Panc1 (cell line): ENCODE data around the gene NKAIN2. TPM values are rescaled to one million over a fixed set of nuclear protein-coding genes. Genes with fewer than 3 reads are reported as not detected.
A peak's percentile ranks its signal among the peaks of the same experiment; 100 is the strongest.

Experiments used
- ATAC-seq: fragments of 200-7000 bp; cut with Tn5 transposase; 2 replicates; pipeline ENCODE4 v1.9.1; 2020; ENCODE audit warnings: mild to moderate bottlenecking, moderate library complexity
- BruUV-seq: library from RNA; stranded (reverse); fragments of 400-500 nt; replicated peaks from 2 replicates; lab custom pipeline; 2021; lab: Mats Ljungman, UMichigan
- CTCF ChIA-PET: fragments of 300-600 bp; sonication (Branson Sonifier 250); formaldehyde crosslinking; loops from one replicate; lab custom pipeline; 2022; ENCODE audit warnings: antibody characterized with exemption; lab: Charles Lee
- POLR2A ChIA-PET: fragments of 300-600 bp; sonication (Branson Sonifier 250); formaldehyde crosslinking; loops from one replicate; lab custom pipeline; 2022; ENCODE audit warnings: antibody characterized with exemption; lab: Charles Lee
- DNase-seq: peaks from one replicate; pipeline ENCODE4 v3.0.0-alpha.2; 2010; ENCODE audit warnings: low read depth, low spot score
- H3K27ac ChIP-seq: 2 replicates; pipeline ENCODE4 v1.5.1; 2011; ENCODE audit warnings: mild to moderate bottlenecking, low read length, inconsistent platforms
- H3K27me3 ChIP-seq: fragments of 200-500 bp; sonication (Bioruptor generic); 2 replicates; pipeline ENCODE4 v1.6.0; 2014; ENCODE audit warnings: low read length, inconsistent platforms; ENCODE audit not compliant: control insufficient read depth, insufficient read depth
- H3K36me3 ChIP-seq: fragments of 200-500 bp; sonication (Bioruptor generic); 2 replicates; pipeline ENCODE4 v1.5.1; 2014; ENCODE audit warnings: inconsistent platforms, mild to moderate bottlenecking, low read length, moderate library complexity; ENCODE audit not compliant: control insufficient read depth, insufficient read depth
- H3K4me1 ChIP-seq: 2 replicates; pipeline ENCODE4 v1.5.1; 2011; ENCODE audit warnings: inconsistent platforms, mild to moderate bottlenecking, low read length, moderate library complexity; ENCODE audit not compliant: control insufficient read depth, insufficient read depth
- H3K4me3 ChIP-seq, 2 experiments: 2 replicates each; pipeline ENCODE4 v1.5.1; 2011 to 2012; ENCODE audit warnings: low read depth in 2 of 2, low read length in 2 of 2, mild to moderate bottlenecking in 2 of 2, inconsistent platforms in 1 of 2, moderate library complexity in 1 of 2
- H3K9me3 ChIP-seq: fragments of 200-500 bp; sonication (Bioruptor generic); 2 replicates; pipeline ENCODE4 v1.5.1; 2014; ENCODE audit warnings: low read depth, mild to moderate bottlenecking, inconsistent platforms, low read length, moderate library complexity; ENCODE audit not compliant: control insufficient read depth, insufficient read depth
- CTCF ChIP-seq: fragments of 450-650 bp; IDR thresholded peaks from 2 replicates; pipeline ENCODE4 v1.5.1; 2017; ENCODE audit warnings: mild to moderate bottlenecking
- POLR2AphosphoS5 ChIP-seq: IDR thresholded peaks from 2 replicates; pipeline ENCODE4 v1.6.1; 2012; ENCODE audit warnings: mild to moderate bottlenecking, low read depth, low read length, moderate library complexity
- REST ChIP-seq, 2 experiments: IDR thresholded peaks; 2 replicates each; pipeline ENCODE4 v1.6.1; 2011 to 2012; ENCODE audit warnings: low read depth in 2 of 2, control low read depth in 1 of 2, low read length in 1 of 2, mild to moderate bottlenecking in 1 of 2, moderate library complexity in 1 of 2; ENCODE audit not compliant: insufficient read depth in 1 of 2
- SIN3A ChIP-seq: IDR thresholded peaks from 2 replicates; pipeline ENCODE4 v1.6.1; 2012; ENCODE audit warnings: low read depth, mild to moderate bottlenecking, low read length, moderate library complexity, borderline replicate concordance; ENCODE audit not compliant: insufficient read depth
- TCF7L2 ChIP-seq: IDR thresholded peaks from 2 replicates; pipeline ENCODE4 v1.6.1; 2011; ENCODE audit warnings: mild to moderate bottlenecking, low read depth, low read length, inconsistent platforms
- in situ Hi-C: cut with HindIII; loops from 2 replicates; pipeline ENCODE4 v1.10.0; 2016; ENCODE audit warnings: low sequenced_read_pairs, low pct_unique_long_range_greater_than_20kb
- intact Hi-C: fragments of 100-400 bp; cut with micrococcal nuclease; formaldehyde crosslinking; loops from one replicate; pipeline ENCODE4 v1.10.0; 2022; ENCODE audit not compliant: unreplicated experiment
- total RNA-seq: library from RNA; stranded (reverse); gene quantifications from one replicate; pipeline ENCODE4 v1.2.1, GENCODE V29; 2021; ENCODE audit not compliant: unreplicated experiment

Gene NKAIN2
- total RNA-seq, 1 experiment from 2014 or later = 2.6 TPM

- no peaks in the 10 kb centered on the region for H3K27me3 ChIP-seq
- CTCF ChIA-PET = no interaction called here
- H3K4me1 ChIP-seq = peaks cover 4% of the 10 kb centered on the region; the same call in 1 of the 2 replicates
- BruUV-seq = no TSS peak
- no peak for TF ChIP-seq TCF7L2
- TF ChIP-seq POLR2AphosphoS5 = no peak
- no peak for TF ChIP-seq REST (IDR thresholded peaks at IDR 0.05; ENCODE audit: insufficient read depth in 1 of 2, low read depth in 2 of 2, low read length in 1 of 2)
- TF ChIP-seq SIN3A = no peak
- TF ChIP-seq CTCF = no peak
- ATAC-seq (no peak), DNase-seq (no peak)
- in situ Hi-C loops (no loop called here), intact Hi-C loops (no loop called here)
- H3K9me3 ChIP-seq = no peaks in the 10 kb centered on the region
- H3K36me3 ChIP-seq = no peaks in the 10 kb centered on the region
- H3K4me3 ChIP-seq = no peak overlapping the region
- POLR2A ChIA-PET = interaction anchor here (0.6 to 0.7 kb wide), 3 partner anchors 50 to 119 kb away, joined by 3 to 6 read pairs (median 3); no protein-coding TSS in a partner anchor
- no peak overlapping the region; the same call in 1 of the 2 replicates for H3K27ac ChIP-seq
These were observed 253.0 kb downstream of the NKAIN2 start for GRCh38 chr6:124056407-124057334.

GRCh38 chr6:124057461-124057860 lies 253.8 kb downstream of the NKAIN2 start:
- TF ChIP-seq REST (IDR thresholded peaks at IDR 0.05; ENCODE audit: insufficient read depth in 1 of 2, low read depth in 2 of 2, low read length in 1 of 2) (no peak), CTCF (no peak), TCF7L2 (no peak), SIN3A (no peak)
- peaks cover 4% of the 10 kb centered on the region; the same call in 1 of the 2 replicates for H3K4me1 ChIP-seq
- ATAC-seq (no peak), DNase-seq (no peak)
- ChIA-PET POLR2A (interaction anchor here (0.7 kb wide), 2 partner anchors 51 to 54 kb away, joined by 3 to 6 read pairs; no protein-coding TSS in a partner anchor), CTCF (no interaction called here)
- in situ Hi-C loops = no loop called here
- H3K9me3 ChIP-seq = no peaks in the 10 kb centered on the region
- intact Hi-C loops = no loop called here
- H3K36me3 ChIP-seq = no peaks in the 10 kb centered on the region
- H3K27ac ChIP-seq = peak overlapping the region; percentile 8; the same call in 1 of the 2 replicates
- H3K27me3 ChIP-seq = no peaks in the 10 kb centered on the region
- no peak overlapping the region for H3K4me3 ChIP-seq
- BruUV-seq = no TSS peak
